Measurements from ENCODE around the gene NENF.

Gene NENF

DNA sequence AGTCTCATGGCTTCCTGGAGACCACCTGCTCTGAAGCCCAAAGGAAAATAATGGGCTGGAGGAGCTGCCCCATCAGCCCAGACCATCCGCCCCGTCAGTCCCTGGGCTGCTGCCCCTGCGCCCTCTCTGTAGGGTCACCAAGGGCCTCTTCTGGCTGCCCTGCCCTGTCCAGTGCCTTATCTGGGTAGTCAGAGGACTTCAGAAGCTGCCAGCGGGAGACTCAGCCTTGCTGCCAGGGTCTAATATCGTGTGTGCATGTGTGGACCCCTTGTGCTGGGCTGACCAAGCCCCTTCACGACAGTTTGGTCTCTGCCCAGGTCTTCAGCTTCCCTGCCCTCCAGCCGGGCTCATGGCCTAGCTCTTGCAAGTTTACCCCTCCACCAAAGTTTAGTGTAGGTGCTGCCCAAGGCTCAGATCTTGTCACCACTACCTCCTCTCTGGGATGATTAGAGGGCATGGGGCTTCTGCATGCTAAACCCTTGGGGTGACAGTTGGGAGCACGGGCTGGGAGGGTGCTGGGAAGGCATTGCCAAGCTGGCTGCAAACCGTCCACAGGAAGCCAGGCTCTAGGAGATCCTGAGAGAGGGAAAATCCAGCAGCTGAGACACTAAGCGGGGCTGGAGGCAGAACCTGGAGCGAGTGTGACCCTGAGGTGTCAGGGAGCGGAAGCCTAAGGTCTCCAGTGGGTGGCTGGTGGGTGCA lies 20.6 kb downstream of the NENF start:
- TF ChIP-seq NFIC (IDR thresholded peaks at IDR 0.05) (no peak), FOXM1 (IDR thresholded peaks at IDR 0.05; ENCODE audit: borderline replicate concordance, low read depth) (no peak), TEAD4 (IDR thresholded peaks at IDR 0.05) (no peak)
- TF ChIP-seq, protein P1, sequence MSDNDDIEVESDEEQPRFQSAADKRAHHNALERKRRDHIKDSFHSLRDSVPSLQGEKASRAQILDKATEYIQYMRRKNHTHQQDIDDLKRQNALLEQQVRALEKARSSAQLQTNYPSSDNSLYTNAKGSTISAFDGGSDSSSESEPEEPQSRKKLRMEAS (IDR thresholded peaks at IDR 0.05): no peak

DNA sequence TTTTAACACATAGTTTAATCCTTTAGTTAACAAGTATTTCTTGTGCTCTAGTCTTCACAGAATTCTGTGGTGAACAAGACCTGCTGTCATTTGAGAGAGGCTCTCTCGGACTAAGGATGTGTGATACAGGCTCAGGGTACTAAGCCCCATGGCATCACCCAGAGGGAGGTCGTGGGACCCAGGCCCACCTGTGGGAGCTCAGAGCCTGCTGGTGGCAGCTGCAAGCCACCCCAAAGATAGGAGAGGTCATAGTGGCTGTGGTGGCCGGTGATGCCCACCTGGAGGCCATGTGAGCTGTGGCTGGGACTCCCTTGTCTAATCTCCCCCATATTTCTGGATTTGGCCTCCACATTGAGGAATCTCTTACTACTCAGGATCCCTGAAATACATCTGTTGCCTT lies 22.0 kb downstream of the NENF start:
- TF ChIP-seq TEAD4 (IDR thresholded peaks at IDR 0.05) (no peak), YY1 (IDR thresholded peaks at IDR 0.05; ENCODE audit: low read depth) (no peak), ZBTB7A (IDR thresholded peaks at IDR 0.05; ENCODE audit: low read depth) (no peak), NFIC (IDR thresholded peaks at IDR 0.05) (no peak), CEBPB (IDR thresholded peaks at IDR 0.05) (no peak)

DNA sequence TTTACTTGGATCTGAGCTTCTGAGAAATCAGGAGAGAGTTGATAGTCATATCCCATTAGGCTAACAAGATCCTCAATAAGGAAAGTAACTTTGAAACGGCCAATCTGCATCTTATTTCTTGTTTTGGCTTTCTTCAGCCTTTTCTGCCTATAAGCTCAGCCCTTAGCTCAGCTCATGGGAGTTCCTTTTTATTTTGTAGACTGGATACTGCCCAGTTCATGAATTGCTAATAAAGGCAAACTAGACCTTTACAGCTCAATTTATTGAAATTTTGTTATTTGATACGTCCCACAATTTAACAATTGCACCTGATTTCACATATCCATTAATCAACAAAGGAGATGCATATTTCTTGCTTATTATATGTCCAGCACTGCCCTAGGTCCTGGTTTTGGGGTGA lies 22.7 kb downstream of the NENF start:
- no peak for TF ChIP-seq EGR1 (IDR thresholded peaks at IDR 0.05)

DNA sequence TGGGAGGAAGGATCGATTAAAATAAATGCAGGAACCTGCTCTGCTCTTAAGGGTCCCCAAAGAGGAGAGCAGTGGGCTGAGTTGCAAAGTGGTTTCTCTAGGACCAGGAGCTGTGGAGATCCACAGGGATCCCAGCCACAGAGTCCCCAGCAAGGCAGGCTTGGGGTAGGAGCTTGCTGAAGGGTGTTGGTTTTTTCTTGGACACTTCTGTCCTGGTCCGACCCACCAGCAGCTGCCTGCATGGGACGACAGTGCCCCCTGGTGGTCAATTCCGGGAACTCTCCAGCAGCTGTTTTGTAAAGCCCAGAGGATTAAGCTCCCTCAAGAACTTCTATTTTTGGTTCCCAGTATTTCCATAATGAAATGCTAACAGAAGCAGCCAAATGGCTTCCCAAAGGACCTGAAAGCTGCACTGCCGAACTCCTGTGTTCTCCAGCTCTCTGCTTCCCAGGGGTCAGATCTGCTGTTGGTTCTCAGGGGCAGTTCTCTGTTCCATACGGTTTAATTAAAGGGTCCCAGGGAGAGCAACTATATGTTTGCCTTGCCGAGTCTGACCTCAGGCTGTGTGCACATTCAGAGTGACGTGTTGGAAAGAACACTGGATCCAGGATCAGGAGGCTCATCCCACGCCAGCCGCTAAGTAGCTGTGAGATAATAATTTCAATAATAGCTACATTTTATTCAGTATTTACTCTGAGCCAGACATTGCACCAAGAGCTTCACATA lies 23.2 kb downstream of the NENF start:
- TF ChIP-seq EGR1 (IDR thresholded peaks at IDR 0.05) (no peak), RAD21 (IDR thresholded peaks at IDR 0.05; ENCODE audit: low read depth) (peak; percentile 97), TEAD4 (IDR thresholded peaks at IDR 0.05) (no peak)

DNA sequence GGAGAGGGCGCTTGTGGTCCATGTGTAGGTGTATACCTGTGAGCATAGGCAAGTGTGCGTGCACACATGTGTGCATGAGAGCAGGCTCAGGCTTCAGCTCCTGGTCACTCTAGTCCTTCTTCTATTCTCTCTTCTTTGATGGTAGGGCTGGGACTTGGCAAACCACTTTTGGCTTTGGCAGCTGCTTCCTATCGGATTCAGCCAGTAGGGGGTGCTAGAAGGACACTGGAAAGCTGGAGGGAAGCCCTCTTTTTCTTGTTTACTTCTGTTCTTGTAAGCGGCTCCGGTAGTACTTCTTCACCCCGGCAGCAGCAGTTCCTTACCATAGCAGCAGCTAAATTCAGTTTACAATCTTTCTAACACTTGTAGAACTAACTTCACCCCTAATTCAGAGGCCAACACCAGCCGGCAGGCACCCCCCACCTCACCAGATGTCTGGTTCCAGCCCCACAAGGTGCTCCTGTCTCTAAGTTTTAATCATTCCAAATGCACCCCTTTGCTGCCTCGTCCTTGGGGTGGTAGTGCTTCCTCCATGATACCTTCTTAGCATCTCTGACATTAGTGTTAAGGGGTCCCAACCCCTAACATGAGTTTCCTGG lies 25.1 kb downstream of the NENF start:
- TF ChIP-seq TCF12 (IDR thresholded peaks at IDR 0.05; ENCODE audit: low read depth) (no peak), CEBPB (IDR thresholded peaks at IDR 0.05) (no peak), TAF1 (IDR thresholded peaks at IDR 0.05; ENCODE audit: low read depth) (no peak), RAD21 (IDR thresholded peaks at IDR 0.05; ENCODE audit: low read depth) (peak; percentile 90)
- TF ChIP-seq, protein P2, sequence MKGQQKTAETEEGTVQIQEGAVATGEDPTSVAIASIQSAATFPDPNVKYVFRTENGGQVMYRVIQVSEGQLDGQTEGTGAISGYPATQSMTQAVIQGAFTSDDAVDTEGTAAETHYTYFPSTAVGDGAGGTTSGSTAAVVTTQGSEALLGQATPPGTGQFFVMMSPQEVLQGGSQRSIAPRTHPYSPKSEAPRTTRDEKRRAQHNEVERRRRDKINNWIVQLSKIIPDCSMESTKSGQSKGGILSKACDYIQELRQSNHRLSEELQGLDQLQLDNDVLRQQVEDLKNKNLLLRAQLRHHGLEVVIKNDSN (IDR thresholded peaks at IDR 0.05): no peak

DNA sequence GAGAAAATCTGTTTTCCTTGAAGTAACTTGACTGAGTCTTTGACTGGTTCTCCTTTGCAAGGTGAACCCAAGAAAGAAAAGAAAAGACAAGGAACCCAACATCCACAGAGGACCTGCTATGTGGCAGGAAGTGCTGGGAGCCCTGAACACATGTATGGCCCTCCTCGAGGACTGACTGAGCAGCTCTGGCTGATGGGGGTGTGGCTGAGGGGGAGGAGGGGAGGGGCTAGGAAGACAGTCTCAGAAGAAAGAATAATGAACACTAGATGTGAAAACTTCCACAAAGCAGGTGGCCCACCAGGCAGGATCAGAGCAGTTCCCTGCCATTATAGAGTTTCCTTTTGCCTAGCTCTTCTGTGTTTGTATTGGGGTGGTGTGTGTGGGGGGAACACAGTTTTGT lies 26.1 kb downstream of the NENF start:
- TF ChIP-seq, protein P1 (IDR thresholded peaks at IDR 0.05): peak; percentile 75; the same call in 1 of the 2 replicates
- no peak for TF ChIP-seq FOXM1 (IDR thresholded peaks at IDR 0.05; ENCODE audit: borderline replicate concordance, low read depth)
- TF ChIP-seq TAF1 (IDR thresholded peaks at IDR 0.05; ENCODE audit: low read depth): no peak

DNA sequence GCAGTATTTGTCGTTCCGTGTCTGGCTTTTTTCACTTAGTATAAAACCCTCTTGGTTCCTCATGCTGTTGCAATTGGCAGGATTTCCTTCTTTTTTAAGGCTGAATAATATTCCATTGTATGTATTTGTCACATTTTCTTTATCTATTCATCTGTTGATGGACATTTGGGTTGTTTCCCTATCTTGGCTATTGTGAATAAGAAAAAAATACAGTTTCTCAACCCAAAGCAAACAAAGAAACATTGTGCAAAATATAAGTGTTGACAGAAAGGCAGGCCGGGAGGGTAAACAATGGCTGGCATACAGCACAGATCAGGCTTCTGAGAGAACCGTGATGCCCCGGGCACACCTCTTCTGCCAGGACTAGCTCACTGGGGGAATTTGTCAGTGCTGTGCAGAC lies 26.9 kb downstream of the NENF start:
- TF ChIP-seq, protein P2 (IDR thresholded peaks at IDR 0.05): no peak
- TF ChIP-seq NFIC (IDR thresholded peaks at IDR 0.05): no peak
- TF ChIP-seq, protein P1 (IDR thresholded peaks at IDR 0.05): no peak
- no peak for TF ChIP-seq FOXM1 (IDR thresholded peaks at IDR 0.05; ENCODE audit: borderline replicate concordance, low read depth)
- TF ChIP-seq EP300 (IDR thresholded peaks at IDR 0.05; ENCODE audit: borderline replicate concordance): no peak
- TF ChIP-seq CEBPB (IDR thresholded peaks at IDR 0.05): no peak
- no peak for TF ChIP-seq TEAD4 (IDR thresholded peaks at IDR 0.05)
- TF ChIP-seq YY1 (IDR thresholded peaks at IDR 0.05; ENCODE audit: low read depth): no peak
- no peak for TF ChIP-seq TCF12 (IDR thresholded peaks at IDR 0.05; ENCODE audit: low read depth)
- TF ChIP-seq TAF1 (IDR thresholded peaks at IDR 0.05; ENCODE audit: low read depth): no peak
- TF ChIP-seq RAD21 (IDR thresholded peaks at IDR 0.05; ENCODE audit: low read depth): no peak
- no peak for TF ChIP-seq ZBTB7A (IDR thresholded peaks at IDR 0.05; ENCODE audit: low read depth)
- TF ChIP-seq, protein P3, sequence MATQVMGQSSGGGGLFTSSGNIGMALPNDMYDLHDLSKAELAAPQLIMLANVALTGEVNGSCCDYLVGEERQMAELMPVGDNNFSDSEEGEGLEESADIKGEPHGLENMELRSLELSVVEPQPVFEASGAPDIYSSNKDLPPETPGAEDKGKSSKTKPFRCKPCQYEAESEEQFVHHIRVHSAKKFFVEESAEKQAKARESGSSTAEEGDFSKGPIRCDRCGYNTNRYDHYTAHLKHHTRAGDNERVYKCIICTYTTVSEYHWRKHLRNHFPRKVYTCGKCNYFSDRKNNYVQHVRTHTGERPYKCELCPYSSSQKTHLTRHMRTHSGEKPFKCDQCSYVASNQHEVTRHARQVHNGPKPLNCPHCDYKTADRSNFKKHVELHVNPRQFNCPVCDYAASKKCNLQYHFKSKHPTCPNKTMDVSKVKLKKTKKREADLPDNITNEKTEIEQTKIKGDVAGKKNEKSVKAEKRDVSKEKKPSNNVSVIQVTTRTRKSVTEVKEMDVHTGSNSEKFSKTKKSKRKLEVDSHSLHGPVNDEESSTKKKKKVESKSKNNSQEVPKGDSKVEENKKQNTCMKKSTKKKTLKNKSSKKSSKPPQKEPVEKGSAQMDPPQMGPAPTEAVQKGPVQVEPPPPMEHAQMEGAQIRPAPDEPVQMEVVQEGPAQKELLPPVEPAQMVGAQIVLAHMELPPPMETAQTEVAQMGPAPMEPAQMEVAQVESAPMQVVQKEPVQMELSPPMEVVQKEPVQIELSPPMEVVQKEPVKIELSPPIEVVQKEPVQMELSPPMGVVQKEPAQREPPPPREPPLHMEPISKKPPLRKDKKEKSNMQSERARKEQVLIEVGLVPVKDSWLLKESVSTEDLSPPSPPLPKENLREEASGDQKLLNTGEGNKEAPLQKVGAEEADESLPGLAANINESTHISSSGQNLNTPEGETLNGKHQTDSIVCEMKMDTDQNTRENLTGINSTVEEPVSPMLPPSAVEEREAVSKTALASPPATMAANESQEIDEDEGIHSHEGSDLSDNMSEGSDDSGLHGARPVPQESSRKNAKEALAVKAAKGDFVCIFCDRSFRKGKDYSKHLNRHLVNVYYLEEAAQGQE (IDR thresholded peaks at IDR 0.05; ENCODE audit: low read depth): no peak

DNA sequence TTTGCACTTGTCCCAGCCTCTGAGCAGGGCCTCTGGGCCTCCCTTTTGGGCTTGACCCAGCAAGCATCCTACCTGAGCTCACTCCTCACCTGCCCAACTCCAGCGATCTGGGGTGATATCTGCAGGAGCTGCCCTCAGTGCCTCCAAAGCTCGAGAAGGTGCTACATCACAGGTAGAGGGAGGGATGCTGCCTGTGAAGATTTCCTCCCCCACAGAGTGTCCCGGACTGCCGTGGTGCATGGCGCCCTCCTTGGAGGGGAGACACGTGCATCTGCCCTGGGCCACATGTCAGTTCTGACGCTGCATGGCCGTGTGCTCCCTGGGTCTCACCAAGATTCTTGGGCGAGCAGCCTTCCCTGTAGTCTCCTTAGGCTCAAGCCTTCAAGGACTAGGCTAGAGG lies 27.7 kb downstream of the NENF start:
- TF ChIP-seq NFIC (IDR thresholded peaks at IDR 0.05): no peak
